ENCODE measurements around the gene CLCN3. TPM values are rescaled to one million over a fixed set of nuclear protein-coding genes. Genes with fewer than 3 reads are reported as not detected.

The CLCN3 gene
- total and polyA plus RNA-seq, 9 of the 15 experiments (the other 6 are each of a cell fraction or from before 2014, with no cell fraction given), result 12.7 to 60.6 (median 38.5) TPM

DNA sequence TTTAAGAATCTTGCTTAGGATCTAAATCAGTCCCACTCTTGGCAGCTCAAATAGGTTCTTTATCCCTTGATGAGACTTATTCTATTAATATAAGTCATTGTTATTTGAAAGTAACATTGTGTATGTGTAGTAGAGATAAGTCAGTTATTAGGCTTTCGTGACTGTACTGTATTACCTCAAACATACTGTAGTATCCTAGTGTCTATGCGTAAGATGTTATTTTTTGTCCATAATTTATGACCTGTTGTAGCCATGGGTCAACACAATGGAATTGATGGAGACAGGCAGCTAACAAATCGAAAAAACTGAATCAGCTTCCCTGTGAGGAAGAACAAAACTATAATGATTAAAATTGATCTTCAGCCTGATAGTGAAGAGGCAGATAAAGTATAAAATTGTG, 41.8 kb downstream of the CLCN3 start:
- ATAC-seq (peak; percentile 28), DNase-seq (ENCODE audit: extremely low read depth in 1 of 4, low spot score in 3 of 4) (no peak), FAIRE-seq (no peak)
- H3K4me3 ChIP-seq, result peak overlapping the region; percentile 51
- no TSS peak for BruUV-seq (replicated peaks)
- H3K36me3 ChIP-seq (ENCODE audit: control insufficient read depth, insufficient read depth, low read length), result peaks cover 10% of the 10 kb centered on the region
- peaks cover 7% of the 10 kb centered on the region for H3K9me3 ChIP-seq (replicated peaks; ENCODE audit: control insufficient read depth, insufficient read depth, low read depth, low read length)
- ChIA-PET POLR2A (interaction anchor here (0.7 to 6.6 kb wide), 5 partner anchors 11 to 42 kb away, joined by 3 to 51 read pairs (median 4); partner anchors contain the start of gene CLCN3), CTCF (ENCODE audit: low intra/inter-chr PET ratio) (no interaction called here)
- peaks cover 0 to 10% of the 10 kb centered on the region in 2 experiments; a peak in 3 of 5 replicates for H3K4me1 ChIP-seq (replicated peaks in 1 of 2; ENCODE audit: control insufficient read depth in 2 of 2, insufficient read depth in 2 of 2, low read length in 2 of 2)
- intact Hi-C loops (cut with micrococcal nuclease) (loop anchor here (5.0 kb wide), 1 partner anchor 95 kb away; the partner anchor contains the start of gene HPF1), in situ Hi-C loops (cut with MboI) (no loop called here)
- TF ChIP-seq MEIS2 (IDR thresholded peaks at IDR 0.05; ENCODE audit: partially characterized antibody), result peak; percentile 84
- no peak for TF ChIP-seq L3MBTL2 (IDR thresholded peaks at IDR 0.05)
- TF ChIP-seq BRF1 (IDR thresholded peaks at IDR 0.05; ENCODE audit: borderline replicate concordance, extremely low read depth, insufficient read length), result no peak
- TF ChIP-seq SOX6 (IDR thresholded peaks at IDR 0.05), result 0 out of 2 replicates have a peak, but pooled peaks have one; percentile 24
- TF ChIP-seq, protein P1, sequence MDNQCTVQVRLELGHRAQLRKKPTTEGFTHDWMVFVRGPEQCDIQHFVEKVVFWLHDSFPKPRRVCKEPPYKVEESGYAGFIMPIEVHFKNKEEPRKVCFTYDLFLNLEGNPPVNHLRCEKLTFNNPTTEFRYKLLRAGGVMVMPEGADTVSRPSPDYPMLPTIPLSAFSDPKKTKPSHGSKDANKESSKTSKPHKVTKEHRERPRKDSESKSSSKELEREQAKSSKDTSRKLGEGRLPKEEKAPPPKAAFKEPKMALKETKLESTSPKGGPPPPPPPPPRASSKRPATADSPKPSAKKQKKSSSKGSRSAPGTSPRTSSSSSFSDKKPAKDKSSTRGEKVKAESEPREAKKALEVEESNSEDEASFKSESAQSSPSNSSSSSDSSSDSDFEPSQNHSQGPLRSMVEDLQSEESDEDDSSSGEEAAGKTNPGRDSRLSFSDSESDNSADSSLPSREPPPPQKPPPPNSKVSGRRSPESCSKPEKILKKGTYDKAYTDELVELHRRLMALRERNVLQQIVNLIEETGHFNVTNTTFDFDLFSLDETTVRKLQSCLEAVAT (IDR thresholded peaks at IDR 0.05), result 0 out of 4 replicates have a peak, but pooled peaks of 1 of the 2 experiments have one; percentile 23
- TF ChIP-seq ZNF431 (CRISPR knock-in tag; IDR thresholded peaks at IDR 0.05), result no peak
- TF ChIP-seq, protein P2, sequence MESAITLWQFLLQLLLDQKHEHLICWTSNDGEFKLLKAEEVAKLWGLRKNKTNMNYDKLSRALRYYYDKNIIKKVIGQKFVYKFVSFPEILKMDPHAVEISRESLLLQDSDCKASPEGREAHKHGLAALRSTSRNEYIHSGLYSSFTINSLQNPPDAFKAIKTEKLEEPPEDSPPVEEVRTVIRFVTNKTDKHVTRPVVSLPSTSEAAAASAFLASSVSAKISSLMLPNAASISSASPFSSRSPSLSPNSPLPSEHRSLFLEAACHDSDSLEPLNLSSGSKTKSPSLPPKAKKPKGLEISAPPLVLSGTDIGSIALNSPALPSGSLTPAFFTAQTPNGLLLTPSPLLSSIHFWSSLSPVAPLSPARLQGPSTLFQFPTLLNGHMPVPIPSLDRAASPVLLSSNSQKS (CRISPR knock-in tag; IDR thresholded peaks at IDR 0.05), result no peak
- TF ChIP-seq, protein P3, sequence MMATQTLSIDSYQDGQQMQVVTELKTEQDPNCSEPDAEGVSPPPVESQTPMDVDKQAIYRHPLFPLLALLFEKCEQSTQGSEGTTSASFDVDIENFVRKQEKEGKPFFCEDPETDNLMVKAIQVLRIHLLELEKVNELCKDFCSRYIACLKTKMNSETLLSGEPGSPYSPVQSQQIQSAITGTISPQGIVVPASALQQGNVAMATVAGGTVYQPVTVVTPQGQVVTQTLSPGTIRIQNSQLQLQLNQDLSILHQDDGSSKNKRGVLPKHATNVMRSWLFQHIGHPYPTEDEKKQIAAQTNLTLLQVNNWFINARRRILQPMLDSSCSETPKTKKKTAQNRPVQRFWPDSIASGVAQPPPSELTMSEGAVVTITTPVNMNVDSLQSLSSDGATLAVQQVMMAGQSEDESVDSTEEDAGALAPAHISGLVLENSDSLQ (IDR thresholded peaks at IDR 0.05), result peak; percentile 69
- TF ChIP-seq PHB2 (IDR thresholded peaks at IDR 0.05; ENCODE audit: low read depth), result no peak
- TF ChIP-seq, protein P4, sequence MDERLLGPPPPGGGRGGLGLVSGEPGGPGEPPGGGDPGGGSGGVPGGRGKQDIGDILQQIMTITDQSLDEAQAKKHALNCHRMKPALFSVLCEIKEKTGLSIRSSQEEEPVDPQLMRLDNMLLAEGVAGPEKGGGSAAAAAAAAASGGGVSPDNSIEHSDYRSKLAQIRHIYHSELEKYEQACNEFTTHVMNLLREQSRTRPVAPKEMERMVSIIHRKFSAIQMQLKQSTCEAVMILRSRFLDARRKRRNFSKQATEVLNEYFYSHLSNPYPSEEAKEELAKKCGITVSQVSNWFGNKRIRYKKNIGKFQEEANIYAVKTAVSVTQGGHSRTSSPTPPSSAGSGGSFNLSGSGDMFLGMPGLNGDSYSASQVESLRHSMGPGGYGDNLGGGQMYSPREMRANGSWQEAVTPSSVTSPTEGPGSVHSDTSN (CRISPR knock-in tag; IDR thresholded peaks at IDR 0.05; ENCODE audit: low read depth), result no peak
- TF ChIP-seq, protein P4 (tag; conservative IDR thresholded peaks at IDR 0.05; ENCODE audit: low read depth), result peak; percentile 77
- peak overlapping the region; percentile 71 for H3K4me2 ChIP-seq (ENCODE audit: insufficient read depth, low read length)
- H3K27me3 ChIP-seq (ENCODE audit: control insufficient read depth in 2 of 2, insufficient read depth in 2 of 2, low read length in 2 of 2), result no peaks in the 10 kb centered on the region
- H2AFZ ChIP-seq (ENCODE audit: low read depth, low read length), result no peak overlapping the region
- peaks cover 92% of the 10 kb centered on the region for H3K79me2 ChIP-seq (ENCODE audit: control insufficient read depth, insufficient read depth, low read length)
- H4K20me1 ChIP-seq (replicated peaks; ENCODE audit: control insufficient read depth, insufficient read depth, low read length), result no peaks in the 10 kb centered on the region
- 4% methylated on average over 3 of the region's 3 CpGs for WGBS (ENCODE audit: insufficient coverage, low coverage, missing lambda C conversion rate)
- H3K9me1 ChIP-seq (ENCODE audit: control insufficient read depth, insufficient read depth, low read length), result no peaks in the 10 kb centered on the region
- peak overlapping the region in 1 of 2 experiments; percentile 89; a peak in 2 of 4 replicates for H3K9ac ChIP-seq (ENCODE audit: insufficient read depth in 1 of 2, low read depth in 2 of 2, low read length in 2 of 2)
- H3K27ac ChIP-seq (ENCODE audit: extremely low read depth, low read depth, low read length), result peak overlapping the region; percentile 93

Data from K562 (cell line).